ENCODE data around the gene IGFBPL1.

Gene IGFBPL1

GRCh38 chr9:38376021-38376670 lies 48.1 kb downstream of the IGFBPL1 start:
- Histone ChIP-seq H3K27me3 (ENCODE audit: insufficient read depth, low read length, poor library complexity) (no peaks in the 10 kb centered on the region), H4K20me1 (ENCODE audit: insufficient read depth, low read length) (no peaks in the 10 kb centered on the region), H3K9me3 (ENCODE audit: insufficient read depth, low read length, severe bottlenecking) (no peaks in the 10 kb centered on the region), H2AFZ (ENCODE audit: low read depth, low read length) (no peak overlapping the region), H3K4me3 (ENCODE audit: low read depth in 1 of 2, low read length in 2 of 2) (no peak overlapping the region), H3K79me2 (ENCODE audit: insufficient read depth, low read length) (no peaks in the 10 kb centered on the region), H3K36me3 (ENCODE audit: insufficient read depth, low read length) (no peaks in the 10 kb centered on the region), H3K4me1 (ENCODE audit: insufficient read depth, low read length) (no peaks in the 10 kb centered on the region), H3K27ac (ENCODE audit: low read length) (no peak overlapping the region), H3K9ac (ENCODE audit: low read depth, low read length) (no peak overlapping the region), H3K4me2 (ENCODE audit: insufficient read depth, low read length) (no peak overlapping the region)
- DNase-seq (no peak), ATAC-seq (ENCODE audit: insufficient read depth, low read depth) (no peak)
- TF ChIP-seq EZH2 (IDR thresholded peaks at IDR 0.05; ENCODE audit: borderline replicate concordance, low read depth, low read length, severe bottlenecking) (no peak), CTCF (IDR thresholded peaks at IDR 0.05; ENCODE audit: borderline replicate concordance, extremely low read depth, low read length, poor library complexity, severe bottlenecking) (no peak)

- H3K27me3 ChIP-seq (ENCODE audit: insufficient read depth, low read length, poor library complexity), result no peaks in the 10 kb centered on the region
- no peaks in the 10 kb centered on the region for H3K4me1 ChIP-seq (ENCODE audit: insufficient read depth, low read length)
- no peak for DNase-seq
- H3K9me3 ChIP-seq (ENCODE audit: insufficient read depth, low read length, severe bottlenecking), result no peaks in the 10 kb centered on the region
- H2AFZ ChIP-seq (ENCODE audit: low read depth, low read length), result no peak overlapping the region
- H3K36me3 ChIP-seq (ENCODE audit: insufficient read depth, low read length), result no peaks in the 10 kb centered on the region
- H3K4me3 ChIP-seq (ENCODE audit: low read depth in 1 of 2, low read length in 2 of 2), result no peak overlapping the region
- no peaks in the 10 kb centered on the region for H3K79me2 ChIP-seq (ENCODE audit: insufficient read depth, low read length)
- no peak overlapping the region for H3K9ac ChIP-seq (ENCODE audit: low read depth, low read length)
- H3K27ac ChIP-seq (ENCODE audit: low read length), result no peak overlapping the region
- H3K4me2 ChIP-seq (ENCODE audit: insufficient read depth, low read length), result no peak overlapping the region
- ATAC-seq (ENCODE audit: insufficient read depth, low read depth), result no peak
- no peaks in the 10 kb centered on the region for H4K20me1 ChIP-seq (ENCODE audit: insufficient read depth, low read length)
- TF ChIP-seq CTCF (IDR thresholded peaks at IDR 0.05; ENCODE audit: borderline replicate concordance, extremely low read depth, low read length, poor library complexity, severe bottlenecking) (no peak), EZH2 (IDR thresholded peaks at IDR 0.05; ENCODE audit: borderline replicate concordance, low read depth, low read length, severe bottlenecking) (no peak)
Observed at GRCh38 chr9:38375572-38375963, 48.7 kb downstream of the IGFBPL1 start.

GRCh38 chr9:38374847-38375571 lies 49.2 kb downstream of the IGFBPL1 start:
- H4K20me1 ChIP-seq (ENCODE audit: insufficient read depth, low read length), result no peaks in the 10 kb centered on the region
- H3K4me3 ChIP-seq (ENCODE audit: low read depth in 1 of 2, low read length in 2 of 2), result no peak overlapping the region
- H3K36me3 ChIP-seq (ENCODE audit: insufficient read depth, low read length), result no peaks in the 10 kb centered on the region
- H3K9ac ChIP-seq (ENCODE audit: low read depth, low read length), result no peak overlapping the region
- H3K27ac ChIP-seq (ENCODE audit: low read length), result no peak overlapping the region
- H2AFZ ChIP-seq (ENCODE audit: low read depth, low read length), result no peak overlapping the region
- ATAC-seq (ENCODE audit: insufficient read depth, low read depth) (no peak), DNase-seq (no peak)
- no peaks in the 10 kb centered on the region for H3K27me3 ChIP-seq (ENCODE audit: insufficient read depth, low read length, poor library complexity)
- no peak overlapping the region for H3K4me2 ChIP-seq (ENCODE audit: insufficient read depth, low read length)
- no peaks in the 10 kb centered on the region for H3K4me1 ChIP-seq (ENCODE audit: insufficient read depth, low read length)
- no peaks in the 10 kb centered on the region for H3K79me2 ChIP-seq (ENCODE audit: insufficient read depth, low read length)
- TF ChIP-seq EZH2 (IDR thresholded peaks at IDR 0.05; ENCODE audit: borderline replicate concordance, low read depth, low read length, severe bottlenecking), result no peak
- TF ChIP-seq CTCF (IDR thresholded peaks at IDR 0.05; ENCODE audit: borderline replicate concordance, extremely low read depth, low read length, poor library complexity, severe bottlenecking), result no peak
- H3K9me3 ChIP-seq (ENCODE audit: insufficient read depth, low read length, severe bottlenecking), result no peaks in the 10 kb centered on the region
